Stimulated activated CD4-positive, alpha-beta T cell treated with anti-CD3 and anti-CD28 coated beads, TNF-alpha, amount 100 ng/mL, for 4 hours (primary cell): ENCODE data around the gene RNASE12.
"Not testable (repeated sequence)": the region's sequence is repeated elsewhere in the genome, so short reads cannot be mapped to it uniquely, and the experiment has no call there.

ENCODE experiments used
- DNase-seq, 3 experiments: peaks; one replicate each; pipeline ENCODE4 v3.0.0-alpha.2; 2020; ENCODE audit warnings: low read depth in 3 of 3

The RNASE12 gene

DNA sequence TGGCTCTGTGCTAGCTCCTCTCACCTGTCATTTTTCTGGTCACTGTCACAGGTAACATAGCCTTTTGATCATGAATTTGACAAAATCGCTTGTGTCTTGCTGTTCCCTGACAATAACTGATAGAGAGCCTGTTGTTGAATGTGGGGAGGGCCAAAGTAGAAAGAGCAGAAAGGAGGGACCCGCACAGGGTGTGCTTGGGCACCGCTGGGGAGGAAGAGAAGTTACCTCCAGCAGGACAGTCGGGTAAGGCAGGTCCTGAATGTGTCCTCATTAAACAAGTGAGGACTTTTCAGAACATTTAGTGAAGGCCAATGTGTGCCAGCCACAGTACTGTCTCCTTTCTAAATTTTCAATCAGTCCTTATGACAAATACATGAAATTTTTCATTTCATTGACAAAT lies at the start of gene RNASE12:
RNASE12 (minus strand) TSS at position 142 of the 400 bp plus-strand sequence. CDS start 653 bp downstream, outside the sequence.
- no peak for DNase-seq

DNA sequence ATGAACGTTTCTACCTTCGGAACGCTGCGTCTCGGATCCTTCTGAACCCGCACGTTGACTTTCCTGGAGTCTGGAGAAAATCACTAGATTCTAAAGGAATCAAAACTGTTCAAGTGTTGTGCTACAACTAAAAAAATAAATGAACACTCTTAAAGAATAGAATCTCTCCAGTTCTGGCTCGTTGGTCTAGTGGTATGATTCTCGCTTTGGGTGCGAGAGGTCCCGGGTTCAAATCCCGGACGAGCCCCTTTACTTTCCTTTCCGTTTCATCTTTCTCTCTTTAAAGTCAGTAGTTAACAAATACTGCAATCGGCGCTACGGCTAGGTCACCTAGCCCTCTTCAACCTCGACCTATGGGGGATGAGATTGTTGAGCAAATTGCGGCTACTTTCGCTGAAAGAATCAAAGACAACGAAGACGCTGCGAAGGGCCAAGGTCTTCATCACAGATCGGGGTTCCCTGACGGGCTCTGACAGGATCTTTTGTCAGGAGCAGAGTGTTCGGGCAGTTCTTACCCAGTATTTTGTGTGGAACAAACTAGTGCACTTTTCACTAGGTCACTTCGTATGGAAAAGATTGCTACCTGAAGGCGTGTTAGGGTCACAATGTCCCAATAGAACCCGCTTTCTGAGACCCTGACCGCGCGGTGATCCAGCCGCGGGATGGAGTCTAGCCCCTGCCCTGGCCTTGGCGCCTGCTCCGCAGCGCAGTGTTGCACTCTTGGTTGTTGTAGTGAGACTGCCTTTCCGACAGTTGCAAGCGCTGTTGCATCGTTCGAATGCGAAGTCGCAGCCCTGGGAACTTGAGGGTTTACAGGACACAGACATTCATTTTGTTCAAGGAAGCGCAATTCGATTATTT lies 41.9 kb upstream of the RNASE12 start:
- peak in 2 of 3 experiments; percentile 44 to 45 for DNase-seq

GRCh38 chr14:20632448-20632830 lies 41.3 kb upstream of the RNASE12 start:
- peak in 1 of 3 experiments; percentile 14 for DNase-seq

GRCh38 chr14:20631880-20632389 lies 40.8 kb upstream of the RNASE12 start:
- DNase-seq: no peak

- peak in 1 of 3 experiments; percentile 38 for DNase-seq
Observed at GRCh38 chr14:20631023-20631879, 40.1 kb upstream of the RNASE12 start.

DNA sequence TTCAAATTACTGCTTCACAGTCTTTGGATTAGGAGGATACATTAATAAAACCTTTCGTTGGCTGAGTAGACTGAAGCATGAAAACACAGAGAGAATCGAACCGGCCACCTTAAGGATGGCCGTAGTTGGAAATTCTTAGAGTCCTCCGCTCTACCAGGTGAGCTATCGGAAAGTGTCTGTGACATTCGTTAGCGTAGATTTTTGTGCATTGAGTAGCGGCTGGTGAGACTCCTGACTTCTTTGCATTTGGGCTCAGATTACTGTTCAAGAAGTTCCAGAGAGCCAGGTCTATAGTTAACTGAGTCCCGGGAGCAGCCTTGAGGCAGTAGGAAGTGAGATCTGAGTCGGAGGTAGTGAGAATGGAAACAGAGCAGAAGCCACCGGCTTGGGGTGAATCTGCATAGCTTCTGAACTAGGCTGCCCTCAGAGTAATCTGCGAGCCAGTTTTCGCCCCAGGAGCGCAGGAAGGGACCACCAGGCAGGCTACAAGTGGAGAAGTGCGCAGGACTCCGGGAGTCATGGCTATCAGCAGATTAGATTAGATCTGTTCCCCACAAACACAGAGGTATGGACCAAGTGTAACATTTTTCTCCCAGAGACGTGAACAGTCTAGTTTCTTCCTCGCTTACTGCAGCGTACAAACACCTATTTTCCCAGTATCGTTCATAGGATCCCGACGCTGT lies 39.3 kb upstream of the RNASE12 start:
- peak in 1 of 3 experiments; percentile 22 for DNase-seq

DNA sequence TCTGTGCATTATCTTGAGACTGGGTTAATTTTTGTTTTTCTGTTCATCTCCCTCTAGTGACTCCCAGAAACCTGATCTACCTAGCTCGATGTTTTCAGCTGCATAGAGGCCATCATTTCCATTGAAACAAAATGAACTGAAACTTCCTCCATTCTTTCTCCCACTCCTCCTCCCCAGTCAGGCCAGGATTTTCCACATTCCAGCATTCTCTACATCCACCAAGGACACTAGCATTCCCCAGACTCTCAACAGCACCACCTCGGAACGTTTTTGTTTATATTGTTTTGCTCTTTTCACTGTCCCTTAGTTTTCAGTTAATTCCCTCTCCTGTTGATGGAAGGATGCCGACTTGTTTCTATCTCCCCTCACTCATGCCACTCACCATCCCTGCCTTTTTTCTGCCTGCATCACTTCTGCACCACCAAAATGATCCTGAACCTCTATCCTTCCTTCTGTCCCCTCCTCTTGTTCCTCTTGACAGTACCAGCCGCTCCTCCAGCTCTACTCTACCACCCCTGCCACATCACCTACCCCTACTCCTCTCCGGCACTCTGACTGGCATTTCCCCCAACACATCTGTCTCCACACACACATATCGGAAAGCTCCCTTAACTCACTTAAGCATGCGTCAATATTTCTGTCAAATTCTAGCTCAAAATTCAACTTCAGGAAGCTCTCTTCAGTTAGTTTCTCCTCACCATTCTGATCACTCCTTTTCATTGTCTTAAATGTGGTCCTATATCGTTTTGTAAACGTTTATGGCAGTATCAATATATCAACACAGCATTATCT lies 37.1 kb upstream of the RNASE12 start:
- DNase-seq: no peak

GRCh38 chr14:20627346-20628027 lies 36.3 kb upstream of the RNASE12 start:
- no peak for DNase-seq

- no peak for DNase-seq
Observed at GRCh38 chr14:20626274-20626673, 35.1 kb upstream of the RNASE12 start.

- DNase-seq: no peak
Observed at GRCh38 chr14:20624495-20625070, 33.4 kb upstream of the RNASE12 start.

DNA sequence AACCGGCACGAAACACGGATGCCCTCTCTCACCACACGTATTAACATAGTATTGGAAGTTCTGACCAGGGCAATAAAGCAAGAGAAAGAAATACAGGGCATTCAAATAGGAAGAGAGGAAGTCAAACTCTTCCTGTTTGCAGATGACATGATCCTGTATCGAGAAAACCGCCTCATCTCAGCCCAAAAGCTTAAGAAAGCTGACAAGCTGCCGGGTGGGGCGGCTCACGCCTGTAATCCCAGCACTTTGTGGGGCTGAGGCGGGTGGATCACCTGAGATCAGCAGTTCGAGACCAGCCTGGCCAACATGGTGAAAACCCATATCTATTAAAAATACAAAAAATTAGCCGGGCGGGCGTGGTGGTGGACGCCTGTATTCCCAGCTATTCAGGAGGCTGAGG lies 32.6 kb upstream of the RNASE12 start:
- no peak for DNase-seq

- no peak for DNase-seq
Observed at GRCh38 chr14:20622816-20623291, 31.7 kb upstream of the RNASE12 start.

- DNase-seq: no peak
Observed at GRCh38 chr14:20620798-20621478, 29.8 kb upstream of the RNASE12 start.

- not testable (repeated sequence) for DNase-seq
Observed at GRCh38 chr14:20619688-20620087, 28.5 kb upstream of the RNASE12 start.

- no peak for DNase-seq
Observed at GRCh38 chr14:20618271-20618749, 27.1 kb upstream of the RNASE12 start.

GRCh38 chr14:20617138-20618003 lies 26.2 kb upstream of the RNASE12 start:
- DNase-seq: no peak

DNA sequence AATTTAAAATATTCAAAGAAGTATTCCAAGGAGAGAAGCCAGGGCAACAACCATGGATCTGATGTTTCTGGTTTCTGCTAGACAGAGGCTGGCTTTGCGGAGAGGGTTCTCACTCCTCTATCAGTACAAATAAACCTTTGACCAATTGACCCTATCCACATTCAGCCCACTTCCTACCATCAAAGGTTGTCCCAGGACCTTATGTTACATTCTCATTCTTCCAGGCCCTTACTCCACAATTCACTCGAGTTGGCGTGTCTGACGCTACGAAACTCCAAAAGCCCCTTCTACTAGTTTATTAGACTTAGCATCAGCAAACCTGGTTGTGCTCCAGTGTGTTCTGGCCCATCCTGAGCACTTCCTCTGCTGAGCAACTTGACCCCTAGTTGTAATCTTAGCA lies 24.8 kb upstream of the RNASE12 start:
- no peak for DNase-seq
